Panc1 (cell line): ENCODE data around the gene GPNMB. TPM values are rescaled to one million over a fixed set of nuclear protein-coding genes. Genes with fewer than 3 reads are reported as not detected.

Experiments
- ATAC-seq: fragments of 200-7000 bp; cut with Tn5 transposase; 2 replicates; pipeline ENCODE4 v1.9.1; 2020; ENCODE audit warnings: mild to moderate bottlenecking, moderate library complexity
- BruUV-seq: library from RNA; stranded (reverse); fragments of 400-500 nt; replicated peaks from 2 replicates; lab custom pipeline; 2021; lab: Mats Ljungman, UMichigan
- CTCF ChIA-PET: fragments of 300-600 bp; sonication (Branson Sonifier 250); formaldehyde crosslinking; loops from one replicate; lab custom pipeline; 2022; ENCODE audit warnings: antibody characterized with exemption; lab: Charles Lee
- POLR2A ChIA-PET: fragments of 300-600 bp; sonication (Branson Sonifier 250); formaldehyde crosslinking; loops from one replicate; lab custom pipeline; 2022; ENCODE audit warnings: antibody characterized with exemption; lab: Charles Lee
- DNase-seq: peaks from one replicate; pipeline ENCODE4 v3.0.0-alpha.2; 2010; ENCODE audit warnings: low read depth, low spot score
- H3K27ac ChIP-seq: 2 replicates; pipeline ENCODE4 v1.5.1; 2011; ENCODE audit warnings: mild to moderate bottlenecking, low read length, inconsistent platforms
- H3K27me3 ChIP-seq: fragments of 200-500 bp; sonication (Bioruptor generic); 2 replicates; pipeline ENCODE4 v1.6.0; 2014; ENCODE audit warnings: low read length, inconsistent platforms; ENCODE audit not compliant: control insufficient read depth, insufficient read depth
- H3K36me3 ChIP-seq: fragments of 200-500 bp; sonication (Bioruptor generic); 2 replicates; pipeline ENCODE4 v1.5.1; 2014; ENCODE audit warnings: inconsistent platforms, mild to moderate bottlenecking, low read length, moderate library complexity; ENCODE audit not compliant: control insufficient read depth, insufficient read depth
- H3K4me1 ChIP-seq: 2 replicates; pipeline ENCODE4 v1.5.1; 2011; ENCODE audit warnings: inconsistent platforms, mild to moderate bottlenecking, low read length, moderate library complexity; ENCODE audit not compliant: control insufficient read depth, insufficient read depth
- H3K4me3 ChIP-seq, 2 experiments: 2 replicates each; pipeline ENCODE4 v1.5.1; 2011 to 2012; ENCODE audit warnings: low read depth in 2 of 2, low read length in 2 of 2, mild to moderate bottlenecking in 2 of 2, inconsistent platforms in 1 of 2, moderate library complexity in 1 of 2
- H3K9me3 ChIP-seq: fragments of 200-500 bp; sonication (Bioruptor generic); 2 replicates; pipeline ENCODE4 v1.5.1; 2014; ENCODE audit warnings: low read depth, mild to moderate bottlenecking, inconsistent platforms, low read length, moderate library complexity; ENCODE audit not compliant: control insufficient read depth, insufficient read depth
- CTCF ChIP-seq: fragments of 450-650 bp; IDR thresholded peaks from 2 replicates; pipeline ENCODE4 v1.5.1; 2017; ENCODE audit warnings: mild to moderate bottlenecking
- POLR2AphosphoS5 ChIP-seq: IDR thresholded peaks from 2 replicates; pipeline ENCODE4 v1.6.1; 2012; ENCODE audit warnings: mild to moderate bottlenecking, low read depth, low read length, moderate library complexity
- REST ChIP-seq, 2 experiments: IDR thresholded peaks; 2 replicates each; pipeline ENCODE4 v1.6.1; 2011 to 2012; ENCODE audit warnings: low read depth in 2 of 2, control low read depth in 1 of 2, low read length in 1 of 2, mild to moderate bottlenecking in 1 of 2, moderate library complexity in 1 of 2; ENCODE audit not compliant: insufficient read depth in 1 of 2
- SIN3A ChIP-seq: IDR thresholded peaks from 2 replicates; pipeline ENCODE4 v1.6.1; 2012; ENCODE audit warnings: low read depth, mild to moderate bottlenecking, low read length, moderate library complexity, borderline replicate concordance; ENCODE audit not compliant: insufficient read depth
- TCF7L2 ChIP-seq: IDR thresholded peaks from 2 replicates; pipeline ENCODE4 v1.6.1; 2011; ENCODE audit warnings: mild to moderate bottlenecking, low read depth, low read length, inconsistent platforms
- in situ Hi-C: cut with HindIII; loops from 2 replicates; pipeline ENCODE4 v1.10.0; 2016; ENCODE audit warnings: low sequenced_read_pairs, low pct_unique_long_range_greater_than_20kb
- intact Hi-C: fragments of 100-400 bp; cut with micrococcal nuclease; formaldehyde crosslinking; loops from one replicate; pipeline ENCODE4 v1.10.0; 2022; ENCODE audit not compliant: unreplicated experiment
- total RNA-seq: library from RNA; stranded (reverse); gene quantifications from one replicate; pipeline ENCODE4 v1.2.1, GENCODE V29; 2021; ENCODE audit not compliant: unreplicated experiment

GPNMB gene
- total RNA-seq, 1 experiment from 2014 or later, result 2.1 TPM

DNA sequence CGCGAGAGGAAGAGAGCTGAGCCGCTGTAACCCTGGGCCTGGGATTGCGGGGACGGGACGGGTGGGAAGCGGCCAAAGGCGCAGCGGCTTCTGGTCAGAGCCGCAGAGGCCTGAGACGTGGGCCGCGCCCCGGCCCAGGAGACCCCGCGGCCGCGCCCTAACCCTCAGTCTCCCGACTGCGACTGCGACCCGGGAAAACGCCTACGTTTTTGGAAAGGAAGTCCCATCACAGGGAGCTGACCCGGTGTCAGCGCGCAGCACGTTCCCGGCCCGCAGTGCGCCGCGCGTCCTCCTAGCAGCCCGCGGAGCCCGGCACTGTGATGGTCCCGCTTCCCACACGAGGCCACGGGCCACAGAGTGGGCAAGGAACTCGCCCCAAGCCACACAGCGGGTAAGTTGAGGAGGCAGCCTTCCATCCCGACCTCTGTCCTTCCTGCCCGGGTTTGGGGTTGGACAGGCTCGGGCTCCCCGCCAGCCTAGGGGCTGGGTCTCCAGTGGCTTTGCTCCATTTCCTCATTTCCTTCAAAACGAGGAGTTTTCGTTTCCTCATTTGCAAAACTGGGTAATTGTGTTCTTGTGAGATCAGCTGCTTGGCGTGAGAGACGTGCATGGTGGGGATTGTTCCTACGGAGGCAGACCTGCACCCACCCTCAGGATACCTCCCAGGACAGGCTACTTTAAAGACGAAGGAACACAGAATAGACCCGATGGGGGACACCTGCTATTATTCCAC is 1.2 kb downstream of the GPNMB start:
- intact Hi-C loops, result no loop called here
- TF ChIP-seq POLR2AphosphoS5, result no peak
- TF ChIP-seq SIN3A, result no peak
- no peak for TF ChIP-seq REST (IDR thresholded peaks at IDR 0.05; ENCODE audit: insufficient read depth in 1 of 2, low read depth in 2 of 2, low read length in 1 of 2)
- TF ChIP-seq CTCF, result no peak
- no peak for TF ChIP-seq TCF7L2
- H3K4me3 ChIP-seq, result no peak overlapping the region
- H3K36me3 ChIP-seq, result no peaks in the 10 kb centered on the region
- peaks cover 11% of the 10 kb centered on the region; the same call in 1 of the 2 replicates for H3K9me3 ChIP-seq
- DNase-seq (no peak), ATAC-seq (no peak)
- POLR2A ChIA-PET, result no interaction called here
- in situ Hi-C loops, result no loop called here
- peaks cover 5% of the 10 kb centered on the region; the same call in 1 of the 2 replicates for H3K4me1 ChIP-seq
- no TSS peak for BruUV-seq
- H3K27ac ChIP-seq, result no peak overlapping the region
- CTCF ChIA-PET, result interaction anchor here (1.5 kb wide), 1 partner anchor 26 kb away, joined by 3 read pairs; no protein-coding TSS in a partner anchor
- H3K27me3 ChIP-seq, result peaks cover 5% of the 10 kb centered on the region; the same call in 1 of the 2 replicates

DNA sequence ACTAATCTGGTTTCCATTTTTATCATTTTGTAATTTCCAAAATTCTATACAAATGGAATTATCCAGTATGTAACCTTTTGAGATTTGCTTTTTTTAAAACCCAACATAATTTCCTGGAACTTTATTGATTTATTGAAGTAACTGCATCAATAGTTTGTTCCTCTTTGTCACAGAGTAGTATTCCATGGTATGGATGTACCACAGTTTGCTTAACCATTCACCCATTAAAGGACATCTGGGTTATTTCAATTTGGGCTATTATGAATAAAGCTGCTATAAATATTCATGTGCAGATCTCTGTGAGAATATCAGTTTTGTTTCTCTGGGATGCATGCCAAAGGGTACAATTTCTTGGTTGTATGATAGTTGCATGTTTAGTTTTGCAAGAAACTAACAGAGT is 2.9 kb downstream of the GPNMB start:
- CTCF ChIA-PET, result no interaction called here
- in situ Hi-C loops, result no loop called here

More for the DNA sequence above, 2.9 kb downstream of the GPNMB start:
- no peak for DNase-seq
- Histone ChIP-seq H3K36me3 (no peaks in the 10 kb centered on the region), H3K9me3 (peaks cover 12% of the 10 kb centered on the region; the same call in 1 of the 2 replicates), H3K27me3 (peaks cover 5% of the 10 kb centered on the region; the same call in 1 of the 2 replicates), H3K4me1 (peaks cover 5% of the 10 kb centered on the region; the same call in 1 of the 2 replicates), H3K4me3 (no peak overlapping the region), H3K27ac (no peak overlapping the region)
- no peak for ATAC-seq
- BruUV-seq, result no TSS peak
- TF ChIP-seq TCF7L2 (no peak), SIN3A (no peak), REST (IDR thresholded peaks at IDR 0.05; ENCODE audit: insufficient read depth in 1 of 2, low read depth in 2 of 2, low read length in 1 of 2) (no peak), CTCF (no peak), POLR2AphosphoS5 (no peak)
- intact Hi-C loops, result no loop called here
- POLR2A ChIA-PET, result no interaction called here
